ENCODE results near the gene MVB12B. TPM values are rescaled to one million over a fixed set of nuclear protein-coding genes. Genes with fewer than 3 reads are reported as not detected.

The MVB12B gene
- total and polyA plus RNA-seq, 2 of the 8 experiments (the other 6 are each of a cell fraction or from before 2014, with no cell fraction given), result 2.6 to 5.0 TPM

GRCh38 chr9:126517833-126518356, 191.3 kb downstream of the MVB12B start:
- Histone ChIP-seq H3K27me3 (replicated peaks in 1 of 4; ENCODE audit: control insufficient read depth in 3 of 4, extremely low read depth in 1 of 4, insufficient read depth in 3 of 4, low read length in 3 of 4) (peaks cover 0 to 12% (median 7%) of the 10 kb centered on the region in 4 experiments; a peak in 4 of 7 replicates), H4K8ac (ENCODE audit: extremely low read depth, insufficient read depth, low read length) (no peak overlapping the region), H2BK120ac (replicated peaks; ENCODE audit: low read depth, low read length) (no peak overlapping the region), H4K20me1 (replicated peaks in 1 of 2; ENCODE audit: control insufficient read depth in 1 of 2, insufficient read depth in 2 of 2, low read length in 2 of 2) (no peaks in the 10 kb centered on the region), H3K23me2 (ENCODE audit: low read depth, low read length) (peaks cover 5% of the 10 kb centered on the region; the same call in 1 of the 2 replicates), H3K4me1 (replicated peaks in 1 of 4; ENCODE audit: control insufficient read depth in 3 of 4, insufficient read depth in 4 of 4, low read length in 3 of 4) (peaks cover 0 to 12% (median 10%) of the 10 kb centered on the region in 4 experiments; a peak in 6 of 7 replicates), H3K18ac (ENCODE audit: extremely low read depth, low read length) (no peak overlapping the region), H2BK12ac (ENCODE audit: low read depth, low read length) (no peak overlapping the region), H2BK20ac (ENCODE audit: low read length) (no peak overlapping the region), H3K79me1 (ENCODE audit: low read depth, low read length) (no peaks in the 10 kb centered on the region; the same call in 1 of the 2 replicates), H3K9ac (replicated peaks in 1 of 4; ENCODE audit: extremely low read depth in 1 of 4, low read depth in 3 of 4, low read length in 3 of 4) (no peak overlapping the region), H2AK5ac (ENCODE audit: low read depth, low read length) (no peak overlapping the region), H3K27ac (ENCODE audit: low read depth, low read length) (no peak overlapping the region), H3K23ac (ENCODE audit: insufficient read length) (no peak overlapping the region), H3K9me3 (ENCODE audit: insufficient read depth in 2 of 2, low read depth in 1 of 2, low read length in 1 of 2) (no peaks in the 10 kb centered on the region), H3K4ac (replicated peaks; ENCODE audit: insufficient read length, low read depth, low read length) (no peak overlapping the region), H3K4me3 (ENCODE audit: extremely low read depth in 1 of 4, insufficient read depth in 2 of 4, low read depth in 3 of 4, low read length in 4 of 4) (no peak overlapping the region), H3K56ac (replicated peaks; ENCODE audit: insufficient read length, low read depth, low read length) (no peak overlapping the region), H4K5ac (ENCODE audit: insufficient read length, low read depth, low read length) (no peak overlapping the region), H3K4me2 (ENCODE audit: insufficient read depth in 1 of 2, low read depth in 2 of 2, low read length in 2 of 2) (no peak overlapping the region), H3K14ac (ENCODE audit: insufficient read length) (no peak overlapping the region), H4K91ac (replicated peaks; ENCODE audit: insufficient read length, low read length) (no peak overlapping the region), H2BK15ac (ENCODE audit: low read length) (no peak overlapping the region), H2AFZ (ENCODE audit: low read length) (no peak overlapping the region), H3K36me3 (ENCODE audit: control insufficient read depth in 2 of 4, insufficient read depth in 4 of 4, low read length in 3 of 4) (no peaks in the 10 kb centered on the region), H2BK5ac (ENCODE audit: low read depth, low read length) (no peak overlapping the region), H3K79me2 (ENCODE audit: control insufficient read depth in 1 of 2, insufficient read depth in 2 of 2, low read length in 2 of 2) (no peaks in the 10 kb centered on the region)
- TF ChIP-seq EZH2 (IDR thresholded peaks at IDR 0.05; ENCODE audit: low read depth, low read length, severe bottlenecking) (no peak), SIX5 (IDR thresholded peaks at IDR 0.05; ENCODE audit: low read depth, low read length) (no peak), RAD21 (IDR thresholded peaks at IDR 0.05 in 1 of 2, conservative IDR thresholded peaks at IDR 0.05 in 1 of 2; ENCODE audit: low read depth in 2 of 2, low read length in 2 of 2) (no peak), SRF (IDR thresholded peaks at IDR 0.05; ENCODE audit: low read depth, low read length) (no peak)
- DNase-seq (ENCODE audit: low read depth in 1 of 2, low spot score in 2 of 2) (no peak), FAIRE-seq (no peak)
- CTCF ChIA-PET (ENCODE audit: partially characterized antibody), result interaction anchor here (0.7 to 24.3 kb wide), 8 partner anchors 11 to 681 kb away, joined by 3 to 343 read pairs (median 8); no protein-coding TSS in a partner anchor
- WGBS, 2 experiments (ENCODE audit: extremely low coverage in 1 of 2, insufficient coverage in 1 of 2, insufficient read length in 1 of 2, insufficient replicate concordance in 2 of 2, low coverage in 1 of 2, low lambda C conversion rate in 2 of 2, missing lambda C conversion rate in 1 of 2), result 87% methylated on average over 9 of the region's 9 CpGs; no CpG with 5 or more reads in 1 of the 2 experiments
- POLR2A ChIA-PET (ENCODE audit: partially characterized antibody), result interaction anchor here (0.7 kb wide), 1 partner anchor 81 kb away, joined by 3 read pairs; no protein-coding TSS in a partner anchor
